GM18867 (cell line): ENCODE results near the gene FAM120AOS.
A peak's percentile ranks its signal among the peaks of the same experiment; 100 is the strongest.

Source experiments
- ATAC-seq: cut with Tn5 transposase; IDR thresholded peaks from one replicate; pipeline ENCODE4 v1.9.1; 2021; ENCODE audit warnings: mild to moderate bottlenecking, moderate library complexity; ENCODE audit not compliant: unreplicated experiment

The FAM120AOS gene

DNA sequence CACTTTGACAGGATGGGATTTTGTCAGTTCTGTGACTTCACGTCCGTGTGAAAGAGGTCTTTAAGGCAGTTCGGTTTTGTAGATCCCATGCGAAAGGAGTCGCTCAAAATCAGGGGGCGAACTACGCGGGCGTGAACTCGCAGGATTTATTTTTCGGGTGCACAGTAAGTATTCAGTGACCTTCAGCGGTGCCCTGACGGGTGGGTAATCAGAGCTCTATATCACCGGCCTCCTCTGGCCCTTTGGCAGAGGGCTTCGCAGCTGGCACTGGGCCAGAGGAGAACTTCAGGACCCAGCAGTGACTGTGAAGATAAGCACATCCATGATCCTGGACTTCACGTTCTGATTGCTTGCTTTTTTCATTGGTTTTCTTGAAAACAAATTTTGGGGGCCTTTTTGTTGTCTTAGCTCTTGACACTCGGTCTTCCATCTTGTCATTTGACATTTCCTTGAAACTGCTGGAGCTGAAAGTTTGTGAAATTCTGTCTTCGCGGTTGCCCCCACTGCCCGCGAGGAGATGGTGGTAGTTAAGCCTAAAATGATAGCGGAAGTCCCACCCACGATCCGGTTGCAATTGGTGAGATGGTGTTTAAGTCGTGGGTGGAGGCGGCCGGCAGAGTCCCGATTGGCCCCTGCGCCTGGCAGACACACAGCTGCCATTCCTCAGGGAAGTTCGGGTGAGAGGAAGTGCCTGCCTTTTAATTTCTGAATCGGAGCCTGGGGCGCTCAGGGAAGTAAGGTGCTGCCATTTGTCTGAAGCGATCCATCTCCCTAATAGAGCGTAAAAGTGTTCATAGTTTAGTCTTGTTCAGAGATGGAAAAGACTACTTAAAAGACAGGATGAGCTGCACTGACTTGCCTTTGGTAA lies at the start of gene FAM120AOS:
TSS of gene FAM120AOS (minus strand) at position 535 of the 868 bp plus-strand sequence. CDS start 872 bp downstream, outside the sequence.
- ATAC-seq: peak; percentile 64

DNA sequence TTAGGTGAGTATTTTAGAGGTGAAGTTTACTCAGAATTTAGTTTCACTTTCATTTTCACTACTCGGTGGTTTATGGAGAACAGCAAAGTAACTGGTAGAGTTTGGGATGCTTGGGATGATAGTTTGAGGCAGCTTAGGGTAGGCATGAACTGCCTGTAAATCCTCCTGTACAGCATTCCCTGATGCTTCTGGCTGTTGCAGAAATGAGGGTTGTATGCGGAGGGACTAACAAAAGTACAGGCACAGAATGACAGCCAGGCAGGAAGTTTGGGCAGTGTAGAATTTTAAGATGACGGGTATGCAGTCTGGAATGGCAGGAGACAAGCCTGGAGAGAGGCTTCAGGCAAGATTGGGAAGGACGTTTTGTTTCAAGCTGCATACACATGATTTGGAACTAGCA lies 48.0 kb upstream of the FAM120AOS start:
- ATAC-seq: no peak

DNA sequence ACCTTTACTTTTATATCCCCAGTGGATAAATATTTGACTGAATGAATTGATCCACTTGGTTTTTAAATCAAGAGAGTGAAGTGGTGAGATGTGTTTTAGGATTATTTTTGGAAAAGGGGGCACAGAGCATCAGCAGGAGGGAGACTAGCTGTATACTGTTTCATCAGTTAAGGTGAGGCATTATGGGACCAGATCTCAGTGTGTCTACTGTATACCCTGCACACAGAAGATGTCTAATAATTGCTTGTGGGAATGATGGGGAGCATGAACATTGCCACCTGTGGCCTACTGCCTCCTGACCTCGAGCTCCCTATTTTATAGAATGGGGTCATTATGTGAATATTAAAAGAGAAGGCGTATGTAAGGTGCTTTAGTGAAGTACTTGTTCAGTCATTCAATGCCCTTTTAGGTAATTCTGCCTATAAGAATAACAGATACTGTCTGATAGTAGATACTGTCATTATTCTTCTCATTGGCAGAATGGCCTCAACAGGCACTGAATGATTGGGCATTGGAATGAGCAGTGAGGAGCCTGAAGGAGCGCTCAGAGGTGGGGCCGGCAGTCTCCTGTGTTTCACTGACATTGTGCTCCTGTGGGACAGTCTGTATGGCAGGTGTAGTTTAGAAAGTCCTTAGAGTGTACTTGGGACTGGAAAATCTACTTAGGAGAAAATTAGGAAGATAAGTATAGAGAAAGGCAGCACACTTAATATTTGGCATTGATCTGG lies 47.4 kb upstream of the FAM120AOS start:
- no peak for ATAC-seq

DNA sequence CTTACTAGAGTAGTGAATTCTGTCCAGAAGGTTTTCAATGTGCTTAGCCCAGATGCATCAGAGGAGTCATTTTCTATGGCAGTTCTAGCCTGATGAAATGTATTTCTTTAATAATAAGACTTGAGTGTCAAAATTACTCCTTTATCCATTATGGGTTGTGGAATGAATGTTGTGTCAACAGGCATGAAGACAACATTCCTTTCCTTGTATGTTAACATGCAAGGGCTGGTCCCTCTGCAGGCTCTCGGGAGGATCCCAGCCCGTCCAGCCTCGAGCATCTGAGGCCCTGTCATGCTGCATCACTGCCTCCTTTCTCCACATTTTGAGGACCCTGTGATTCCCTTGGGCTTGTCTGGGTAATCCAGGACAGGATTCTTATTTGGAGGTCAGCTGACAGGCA lies 42.9 kb upstream of the FAM120AOS start:
- ATAC-seq: no peak

DNA sequence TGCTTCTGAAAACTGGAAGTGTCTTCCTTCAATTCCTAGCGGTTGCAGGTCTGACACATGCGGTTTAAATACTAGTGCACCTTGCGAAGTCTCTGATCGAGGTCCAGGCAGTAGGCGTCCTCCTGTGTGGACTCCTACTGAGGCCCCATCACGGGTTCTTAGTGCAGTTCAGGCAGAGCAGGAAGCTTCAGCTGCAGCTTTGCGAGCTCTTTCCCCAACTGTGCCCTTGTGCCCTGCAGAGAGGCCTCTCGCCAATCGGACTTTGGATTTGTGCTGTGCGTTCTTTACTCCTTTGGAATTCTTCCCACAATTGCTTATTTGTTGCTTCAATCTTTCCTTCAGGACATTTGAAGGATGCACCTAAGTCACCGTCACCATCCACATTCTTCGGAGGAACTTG lies 40.6 kb upstream of the FAM120AOS start:
- no peak for ATAC-seq

DNA sequence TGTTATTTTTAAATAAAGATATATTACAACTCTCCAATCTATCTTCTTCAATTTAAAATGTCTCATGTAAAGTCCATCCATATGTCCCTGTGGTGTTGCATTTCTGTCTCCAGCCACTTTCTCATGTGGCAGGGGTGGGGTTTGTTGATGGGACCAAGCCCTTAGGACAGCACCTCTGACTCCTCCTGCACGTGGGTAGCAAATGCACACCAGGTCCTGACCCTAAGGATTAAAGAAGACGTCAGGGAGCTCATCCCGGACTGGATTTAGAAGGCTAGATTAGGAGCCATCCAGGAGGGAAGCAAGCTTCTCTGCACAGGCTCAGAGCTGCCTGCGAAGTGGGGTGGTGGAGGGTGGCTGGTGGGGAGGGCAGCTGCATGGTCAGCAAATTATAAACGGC lies 38.9 kb upstream of the FAM120AOS start:
- no peak for ATAC-seq

DNA sequence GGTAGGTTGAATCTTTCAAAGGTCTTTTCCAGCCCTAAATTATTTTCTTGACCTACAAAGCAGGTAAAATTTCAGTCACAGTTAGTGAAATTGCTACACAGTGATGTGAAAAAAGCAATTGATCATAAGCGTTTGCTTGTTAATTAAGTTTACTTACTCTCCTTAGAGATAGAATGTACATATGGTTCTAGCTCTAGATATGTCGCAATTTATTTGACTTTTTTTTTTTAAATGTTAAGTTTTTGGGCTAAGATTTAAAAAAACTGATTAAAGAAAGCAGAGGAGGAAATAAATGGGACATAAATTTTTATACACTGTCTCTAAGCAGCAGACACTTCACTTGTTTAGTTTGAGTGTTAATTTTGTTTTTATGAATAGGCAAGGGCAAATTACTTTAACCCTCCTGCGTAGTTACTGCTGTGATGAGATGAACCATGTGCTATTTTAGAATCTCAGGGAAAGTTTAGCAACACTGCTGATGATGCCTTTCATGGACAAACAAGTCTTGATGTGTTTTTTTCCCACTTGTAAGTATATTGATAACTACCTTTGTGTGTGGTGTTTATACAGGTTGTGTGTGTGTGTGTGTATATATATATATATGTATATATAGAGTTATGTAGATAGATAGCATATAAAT lies 38.3 kb upstream of the FAM120AOS start:
- ATAC-seq: no peak

DNA sequence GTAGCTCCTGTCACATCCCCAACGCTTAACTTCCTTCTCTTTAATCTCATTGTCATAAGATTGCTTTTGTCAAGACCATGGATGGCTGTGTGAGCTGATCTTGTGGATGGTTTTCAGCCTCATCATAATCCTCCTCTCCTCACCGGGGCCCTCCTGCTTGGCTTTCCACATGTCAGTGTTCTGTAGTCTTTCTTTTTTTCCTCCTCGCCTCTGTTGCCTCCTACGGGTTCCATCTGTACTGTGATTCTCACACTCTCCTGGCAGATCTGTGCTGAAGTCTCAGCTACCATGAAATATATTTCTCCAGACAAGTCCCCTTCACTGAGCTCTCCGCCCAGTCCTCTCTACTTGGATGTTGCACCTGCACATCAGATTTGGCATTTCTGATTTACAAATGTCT lies 34.9 kb upstream of the FAM120AOS start:
- no peak for ATAC-seq

DNA sequence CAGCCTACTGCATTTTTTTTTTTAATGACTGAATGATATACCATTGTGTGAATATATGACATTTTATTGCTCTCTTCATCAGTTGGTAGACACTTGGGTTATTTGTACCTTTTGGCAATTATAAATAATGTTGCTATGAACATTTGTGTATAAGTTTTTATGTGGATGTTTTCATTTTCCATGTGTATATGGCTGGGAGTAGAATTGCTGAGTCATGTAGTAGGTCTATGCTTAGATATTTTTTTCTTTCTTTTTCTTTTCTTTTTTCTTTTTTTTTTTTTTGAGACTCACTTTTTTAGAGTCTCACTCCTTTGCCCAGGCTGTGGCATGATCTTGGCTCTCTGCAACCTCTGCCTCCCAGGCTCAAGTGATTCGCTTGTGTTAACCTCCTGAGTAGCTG lies 32.9 kb upstream of the FAM120AOS start:
- ATAC-seq: no peak

DNA sequence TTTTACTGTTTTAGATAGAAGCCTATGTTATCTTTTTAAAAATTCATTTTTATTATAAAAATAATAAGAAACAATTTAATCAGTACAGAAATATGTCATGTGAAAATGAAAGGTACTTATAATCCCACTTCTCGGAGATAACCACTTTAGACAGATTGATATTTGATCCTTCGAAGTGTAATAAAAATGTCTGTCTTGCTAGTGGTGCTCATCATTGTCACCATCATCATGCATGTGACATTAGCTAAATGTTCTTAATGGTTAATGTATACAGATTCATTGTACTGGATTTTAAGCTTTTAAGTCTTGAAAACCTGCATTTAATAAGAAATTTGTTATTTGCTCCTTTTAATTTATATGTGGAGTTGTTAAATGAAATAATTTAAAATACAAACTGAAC lies 30.1 kb upstream of the FAM120AOS start:
- no peak for ATAC-seq

DNA sequence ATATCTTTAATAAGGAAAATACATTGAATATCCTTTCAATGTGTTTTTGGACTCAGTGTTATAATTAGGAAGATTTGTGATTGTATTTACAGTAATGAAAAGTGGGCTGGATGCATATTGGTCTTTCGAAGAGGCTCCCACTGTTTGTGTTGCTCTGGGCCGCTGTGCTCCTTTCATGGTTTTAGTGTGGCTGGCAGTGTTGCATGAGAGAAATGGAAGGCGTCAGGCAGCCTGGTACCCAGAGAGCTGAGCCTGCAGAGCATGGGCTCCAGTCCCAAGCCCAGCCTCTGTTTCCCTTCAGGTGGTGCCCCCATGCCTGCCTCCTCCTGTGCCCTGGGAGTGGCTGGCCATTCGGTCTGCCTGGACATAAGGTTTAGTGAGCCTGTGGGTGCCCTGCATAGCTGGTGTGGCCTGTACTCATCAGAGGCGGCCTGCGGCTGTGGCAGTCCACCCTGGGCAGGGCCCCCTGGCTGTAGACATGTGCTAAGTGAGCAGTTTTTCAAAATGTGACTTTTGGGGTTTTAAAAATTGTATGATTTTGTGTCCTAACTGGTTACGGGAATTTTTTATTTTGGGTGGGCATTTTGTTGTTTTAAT lies 27.4 kb upstream of the FAM120AOS start:
- no peak for ATAC-seq

DNA sequence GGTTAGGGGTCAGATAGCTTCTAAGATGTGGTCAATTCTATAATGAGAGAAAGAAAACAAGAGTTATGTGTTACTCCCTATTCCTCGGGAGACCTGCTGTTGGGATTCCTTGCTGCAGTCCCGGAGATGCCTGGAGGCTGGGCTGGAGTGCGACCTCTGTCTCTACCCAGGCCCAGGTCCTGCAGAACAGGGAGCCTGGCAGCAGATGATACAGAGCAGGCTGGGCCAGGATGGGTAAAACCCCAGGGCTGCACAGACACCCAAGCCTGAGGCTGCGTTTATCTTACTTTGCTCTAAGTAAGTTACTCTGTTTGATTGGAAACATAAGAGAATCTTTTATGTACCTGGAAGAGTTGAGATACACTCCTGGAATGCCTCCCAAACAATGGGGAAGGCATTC lies 26.9 kb upstream of the FAM120AOS start:
- ATAC-seq: no peak

DNA sequence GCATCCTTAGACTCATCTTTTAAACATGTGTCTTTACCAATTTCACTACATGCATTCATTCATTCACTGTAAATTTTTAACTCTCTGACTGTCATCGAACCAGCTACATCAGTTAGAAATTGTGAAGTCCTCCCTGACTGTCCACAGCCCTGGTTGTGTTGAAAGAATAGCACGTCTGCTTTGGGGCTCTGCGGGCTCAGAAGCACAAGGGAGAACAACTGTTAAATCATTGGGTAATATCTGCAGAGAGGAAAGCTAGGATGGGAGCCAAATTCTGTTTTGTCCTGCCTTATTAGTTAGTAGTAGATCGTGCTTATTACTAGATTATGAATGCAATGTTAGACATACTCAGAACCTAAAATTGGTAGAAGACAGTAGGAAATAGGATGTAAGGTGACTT lies 26.3 kb upstream of the FAM120AOS start:
- no peak for ATAC-seq

DNA sequence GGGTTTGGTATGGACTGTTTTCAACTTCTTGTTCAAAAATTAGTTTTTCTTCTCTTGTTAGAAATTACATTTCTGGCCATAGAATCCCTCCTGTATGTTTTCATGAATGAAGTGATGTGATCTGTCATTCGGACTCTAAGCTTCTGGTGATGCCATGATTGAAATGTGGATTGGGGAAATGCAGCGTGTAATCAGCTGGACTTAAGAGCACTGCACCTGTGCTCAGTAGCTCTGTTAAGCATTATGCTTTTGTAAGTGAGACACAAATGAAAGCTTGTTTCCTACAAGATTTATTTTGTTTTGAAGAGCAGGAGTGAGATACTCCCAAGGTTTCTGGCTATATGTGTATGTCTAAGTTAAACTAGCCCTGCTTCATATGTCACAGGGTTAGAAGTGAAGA lies 24.0 kb upstream of the FAM120AOS start:
- no peak for ATAC-seq

DNA sequence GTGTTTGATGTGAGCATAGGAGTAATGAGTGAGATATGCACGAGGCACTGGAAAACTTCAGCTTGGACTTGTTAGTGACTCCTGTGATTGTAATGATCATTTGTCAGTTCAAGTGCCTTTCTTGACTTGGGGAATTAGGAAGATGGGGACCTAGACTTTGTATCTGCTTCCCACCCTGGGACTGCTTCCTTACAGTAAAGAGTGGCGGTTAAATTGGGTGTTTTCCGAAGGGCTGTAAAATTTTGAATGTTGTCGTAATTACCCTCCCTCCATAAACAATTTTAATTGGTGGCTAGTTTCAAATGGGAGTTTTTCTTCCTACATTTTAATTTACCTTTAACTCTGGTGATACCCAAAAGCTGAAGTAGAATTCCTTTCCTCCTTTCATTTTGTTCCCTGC lies 23.5 kb upstream of the FAM120AOS start:
- ATAC-seq: no peak

DNA sequence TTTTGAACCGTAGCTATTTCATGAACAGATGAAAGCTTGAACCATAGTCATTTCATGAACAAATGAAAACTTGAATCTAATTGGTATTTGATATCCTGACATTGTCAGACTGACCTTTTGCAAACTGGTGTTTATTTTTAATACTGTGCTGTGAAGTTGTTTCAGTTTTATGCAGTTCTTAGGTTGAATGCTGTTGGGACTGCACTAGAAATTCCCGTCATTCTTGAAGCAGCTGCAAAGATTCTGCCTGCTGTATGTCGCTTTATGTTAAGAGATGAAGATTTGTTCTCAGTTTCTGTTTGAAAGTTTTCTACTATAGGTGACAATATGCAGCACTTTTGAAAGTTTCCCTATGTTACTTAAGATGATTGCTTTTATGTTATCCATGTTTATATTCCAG lies 22.5 kb upstream of the FAM120AOS start:
- ATAC-seq: no peak

DNA sequence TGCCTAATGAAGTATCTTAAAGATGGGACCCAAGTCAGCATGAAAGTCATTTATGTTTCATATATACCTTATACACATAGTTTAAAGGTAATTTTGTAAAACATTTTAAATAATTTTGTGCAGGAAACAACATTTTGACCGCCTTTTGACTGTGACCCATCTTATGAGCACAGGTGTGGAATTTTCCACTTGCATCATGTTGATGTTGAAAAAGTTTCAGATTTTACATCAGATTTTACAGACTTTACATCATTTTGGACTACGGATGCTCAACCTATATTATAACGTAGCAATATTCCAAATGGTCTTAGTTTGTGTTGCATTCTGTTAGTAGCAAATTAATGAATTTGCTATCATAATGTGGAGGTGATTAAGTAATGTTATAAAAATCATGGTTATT lies 21.7 kb upstream of the FAM120AOS start:
- ATAC-seq: no peak

DNA sequence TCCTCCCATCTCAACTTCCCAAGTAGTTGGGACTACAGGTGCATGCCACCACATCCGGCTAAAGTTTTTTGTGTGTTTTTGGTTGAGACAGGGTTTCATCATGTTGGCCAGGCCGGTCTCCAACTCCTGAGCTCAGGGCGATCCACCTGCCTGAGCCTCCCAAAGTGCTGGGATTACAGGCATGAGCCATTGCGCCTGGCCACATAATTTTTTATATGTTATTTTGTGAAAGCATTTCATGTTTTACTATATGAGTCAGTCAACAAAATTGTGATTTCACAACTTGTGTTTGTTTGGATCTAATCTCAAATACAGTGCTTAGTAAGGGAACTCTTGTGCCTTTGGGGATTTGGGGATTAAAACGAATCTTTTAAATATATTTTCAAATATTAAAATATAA lies 20.0 kb upstream of the FAM120AOS start:
- ATAC-seq: no peak

DNA sequence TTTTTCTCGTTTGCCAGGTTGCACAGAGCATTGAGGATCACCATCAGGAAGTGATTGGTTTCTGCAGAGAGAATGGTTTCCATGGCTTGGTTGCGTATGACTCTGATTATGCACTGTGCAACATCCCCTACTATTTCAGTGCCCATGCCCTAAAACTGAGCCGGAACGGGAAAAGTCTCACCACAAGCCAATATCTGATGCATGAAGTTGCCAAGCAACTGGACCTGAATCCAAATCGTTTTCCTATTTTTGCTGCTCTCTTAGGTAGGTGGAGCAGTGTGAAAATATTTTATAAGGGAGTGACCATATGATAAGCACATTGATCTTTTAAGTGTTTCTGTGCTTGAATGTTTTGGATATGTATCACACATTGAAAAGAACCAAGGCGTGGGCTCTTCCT lies 17.7 kb upstream of the FAM120AOS start:
- ATAC-seq: no peak

DNA sequence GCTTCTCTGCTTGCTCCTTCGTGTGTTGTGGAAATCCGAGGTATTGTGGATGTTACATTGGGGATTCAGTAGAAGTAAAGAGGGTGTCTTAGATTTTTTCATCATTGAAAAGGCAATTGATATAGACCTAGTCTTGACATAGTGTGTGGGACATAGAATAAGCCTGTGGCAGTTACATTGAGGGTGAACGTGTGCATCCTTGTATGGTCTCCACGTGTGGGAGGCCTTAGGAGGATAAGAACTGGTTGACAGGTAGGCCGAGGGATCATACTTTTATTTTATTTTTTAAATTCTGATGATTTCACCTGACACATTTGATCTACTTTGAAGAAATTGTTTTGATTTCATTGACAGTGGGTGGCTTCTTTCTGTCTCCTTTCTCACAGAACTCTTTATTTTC lies 17.0 kb upstream of the FAM120AOS start:
- no peak for ATAC-seq

DNA sequence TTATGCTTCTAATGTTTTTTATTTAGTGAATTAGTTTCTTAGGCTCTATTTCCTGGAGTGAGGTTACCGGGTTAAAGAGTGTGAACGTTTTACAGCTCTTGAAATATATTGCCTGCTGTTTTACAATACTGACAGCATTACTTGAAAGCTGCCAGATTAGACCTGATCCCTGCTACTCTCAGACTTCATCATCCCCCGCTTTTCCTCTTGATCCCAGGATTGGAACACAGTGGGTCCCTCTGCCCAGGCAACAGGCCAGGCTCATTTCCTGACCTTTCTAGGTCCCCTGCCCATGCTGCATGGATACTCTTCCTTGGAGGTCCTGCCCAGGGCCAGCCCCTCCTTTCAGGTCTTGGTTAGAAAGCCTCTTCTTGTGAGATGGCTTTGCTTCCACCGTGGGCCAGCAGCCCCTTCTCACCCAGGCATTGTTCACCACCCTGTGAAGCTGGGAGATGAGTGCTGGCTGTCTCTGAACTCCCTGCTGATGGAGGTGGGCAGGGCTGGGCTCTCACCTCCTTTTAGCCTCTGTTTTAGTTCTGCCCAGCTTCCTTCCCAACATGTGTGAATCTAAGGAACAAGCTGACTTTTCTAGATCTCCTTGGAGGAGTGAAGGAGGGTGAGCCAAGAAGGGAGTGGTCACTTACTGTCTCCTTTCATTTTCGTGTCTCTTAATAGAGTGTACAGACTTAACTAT lies 15.5 kb upstream of the FAM120AOS start:
- no peak for ATAC-seq
